Stimulated activated CD4-positive, alpha-beta T cell treated with anti-CD3 and anti-CD28 coated beads, Interleukin-15, amount 100 ng/mL, for 24 hours (primary cell): ENCODE measurements around the gene NAT16.
"Not testable (repeated sequence)": the region's sequence is repeated elsewhere in the genome, so short reads cannot be mapped to it uniquely, and the experiment has no call there.

ENCODE experiments used
- DNase-seq: peaks from one replicate; pipeline ENCODE4 v3.0.0-alpha.2; 2020

NAT16 gene

GRCh38 chr7:101201695-101202602 is 21.9 kb upstream of the NAT16 start:
- DNase-seq: no peak

- DNase-seq: no peak
Measured at GRCh38 chr7:101200862-101201599, 20.9 kb upstream of the NAT16 start, which contains the start of gene MOGAT3. Gene MOGAT3, minus strand, starts transcription at chr7:101201036. Its CDS starts 182 bp downstream, at chr7:101200854.

- DNase-seq: no peak
Measured at GRCh38 chr7:101200504-101200861, 20.4 kb upstream of the NAT16 start.

- DNase-seq: not testable (repeated sequence)
Measured at GRCh38 chr7:101199522-101199921, 19.4 kb upstream of the NAT16 start.

- DNase-seq: no peak
Measured at GRCh38 chr7:101198476-101198875, 18.4 kb upstream of the NAT16 start.

- no peak for DNase-seq
Measured at GRCh38 chr7:101197991-101198390, 17.9 kb upstream of the NAT16 start.

GRCh38 chr7:101195884-101196283 is 15.8 kb upstream of the NAT16 start:
- DNase-seq: no peak

GRCh38 chr7:101189109-101189508 is 9.0 kb upstream of the NAT16 start:
- DNase-seq: no peak

GRCh38 chr7:101186844-101187428 is 6.8 kb upstream of the NAT16 start:
- no peak for DNase-seq

GRCh38 chr7:101186194-101186593 is 6.1 kb upstream of the NAT16 start:
- DNase-seq: no peak

- DNase-seq: no peak
Measured at GRCh38 chr7:101185258-101185839, 5.3 kb upstream of the NAT16 start.

GRCh38 chr7:101179713-101180112 is 380 bp downstream of the NAT16 start:
- DNase-seq: no peak

GRCh38 chr7:101179117-101179516 is 976 bp downstream of the NAT16 start:
- no peak for DNase-seq

GRCh38 chr7:101177644-101178043 is 2.4 kb downstream of the NAT16 start:
- DNase-seq: no peak

GRCh38 chr7:101175664-101176063 is 4.4 kb downstream of the NAT16 start:
- no peak for DNase-seq

- no peak for DNase-seq
Measured at GRCh38 chr7:101174322-101174854, 5.7 kb downstream of the NAT16 start.

GRCh38 chr7:101173752-101174244 is 6.3 kb downstream of the NAT16 start:
- peak; percentile 73 for DNase-seq

GRCh38 chr7:101172854-101173751 is 7.0 kb downstream of the NAT16 start:
- DNase-seq: peak; percentile 51

GRCh38 chr7:101172005-101172853 is 7.9 kb downstream of the NAT16 start:
- DNase-seq: no peak

GRCh38 chr7:101171442-101171837 is 8.7 kb downstream of the NAT16 start:
- DNase-seq: no peak
